ENCODE data around the gene ZBTB26.
A peak's percentile ranks its signal among the peaks of the same experiment; 100 is the strongest.

Gene ZBTB26, protein sequence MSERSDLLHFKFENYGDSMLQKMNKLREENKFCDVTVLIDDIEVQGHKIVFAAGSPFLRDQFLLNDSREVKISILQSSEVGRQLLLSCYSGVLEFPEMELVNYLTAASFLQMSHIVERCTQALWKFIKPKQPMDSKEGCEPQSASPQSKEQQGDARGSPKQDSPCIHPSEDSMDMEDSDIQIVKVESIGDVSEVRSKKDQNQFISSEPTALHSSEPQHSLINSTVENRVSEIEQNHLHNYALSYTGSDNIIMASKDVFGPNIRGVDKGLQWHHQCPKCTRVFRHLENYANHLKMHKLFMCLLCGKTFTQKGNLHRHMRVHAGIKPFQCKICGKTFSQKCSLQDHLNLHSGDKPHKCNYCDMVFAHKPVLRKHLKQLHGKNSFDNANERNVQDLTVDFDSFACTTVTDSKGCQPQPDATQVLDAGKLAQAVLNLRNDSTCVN

DNA sequence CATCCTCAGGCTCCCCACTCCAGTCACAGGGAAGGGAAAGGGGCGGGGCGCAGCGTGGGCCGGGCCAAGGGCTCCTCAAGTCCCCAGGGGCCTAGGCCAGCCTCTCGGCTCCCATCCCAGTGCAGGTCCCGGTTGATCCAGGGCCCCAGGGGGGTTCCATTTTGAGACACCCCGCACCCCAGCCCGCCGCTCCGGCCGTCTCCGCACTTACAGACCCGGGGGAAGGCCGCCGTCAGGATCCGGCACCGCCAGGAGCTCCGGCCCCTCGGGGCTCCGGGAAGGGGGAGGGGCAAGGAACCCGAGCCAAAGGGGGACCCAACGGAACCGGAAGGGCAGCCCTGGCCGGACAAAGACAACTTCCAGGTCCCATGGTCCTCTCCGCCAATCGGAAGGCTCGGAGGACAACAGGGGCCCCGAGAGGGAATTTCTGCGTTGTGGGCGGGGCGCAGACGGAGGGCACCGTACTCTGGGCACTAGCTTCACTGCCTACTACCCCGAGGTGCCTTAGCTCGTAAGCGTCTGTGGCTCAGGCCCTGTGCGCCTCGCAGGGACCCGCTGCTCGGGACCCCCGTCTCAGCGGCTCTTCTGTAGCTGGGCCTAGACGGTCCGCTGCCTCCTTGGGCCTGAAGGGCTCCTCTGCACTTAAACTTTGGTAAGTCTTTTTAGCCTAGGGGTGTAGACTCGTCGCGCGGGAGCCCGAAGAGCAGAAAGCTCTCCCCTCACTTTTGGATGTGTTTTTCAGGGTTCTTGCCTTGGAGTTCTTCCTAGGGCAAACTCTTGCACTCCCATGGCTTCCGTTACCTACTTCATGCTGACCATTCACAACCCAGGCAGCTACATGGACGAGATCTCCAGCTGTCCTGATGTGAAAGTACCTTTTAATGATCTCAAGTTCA, at the start of gene ZBTB26:
Gene ZBTB26, minus strand, starts transcription at position 287 of the 896 bp plus-strand sequence. CDS start 11,578 bp downstream, outside the sequence.
- peak; percentile 91 for DNase-seq

DNA sequence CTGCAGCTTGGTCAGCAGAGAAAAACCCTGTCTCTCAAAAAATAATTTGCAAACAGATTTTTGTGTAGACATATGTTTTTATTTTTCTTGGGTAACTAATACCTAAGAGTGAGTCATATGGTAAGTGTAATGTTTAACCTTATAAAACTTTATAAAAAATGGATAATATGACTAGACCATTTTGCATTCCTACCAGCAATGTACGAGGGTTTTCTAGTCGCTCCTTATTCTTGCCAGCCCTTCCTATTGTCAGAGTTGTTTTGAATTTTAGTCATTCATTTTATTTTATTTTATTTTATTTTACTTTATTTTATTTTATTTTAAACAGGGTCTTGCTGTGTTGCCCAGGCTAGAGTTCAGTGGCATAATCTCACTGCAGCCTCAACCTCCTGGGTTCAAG, 47.3 kb upstream of the ZBTB26 start:
- no peak for DNase-seq

DNA sequence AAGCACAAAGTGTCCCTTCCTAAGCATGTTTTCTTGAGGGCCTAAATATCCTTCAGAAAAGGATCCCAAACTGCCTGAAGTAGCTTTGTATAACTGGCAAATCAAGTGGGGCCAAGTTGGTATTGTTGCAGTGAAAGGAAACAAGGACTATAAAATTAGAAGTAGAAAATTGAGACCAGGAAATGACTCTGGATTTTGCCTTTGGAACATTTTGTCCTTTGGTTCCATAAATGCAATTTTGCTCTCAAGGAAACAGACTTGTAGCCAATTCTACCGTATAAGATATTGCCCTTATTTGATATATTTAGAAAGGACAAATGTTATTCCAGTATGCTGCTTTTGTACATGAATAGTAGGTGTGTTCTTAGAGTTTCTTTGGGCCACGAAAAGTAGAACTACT, 43.9 kb upstream of the ZBTB26 start:
- DNase-seq = no peak

DNA sequence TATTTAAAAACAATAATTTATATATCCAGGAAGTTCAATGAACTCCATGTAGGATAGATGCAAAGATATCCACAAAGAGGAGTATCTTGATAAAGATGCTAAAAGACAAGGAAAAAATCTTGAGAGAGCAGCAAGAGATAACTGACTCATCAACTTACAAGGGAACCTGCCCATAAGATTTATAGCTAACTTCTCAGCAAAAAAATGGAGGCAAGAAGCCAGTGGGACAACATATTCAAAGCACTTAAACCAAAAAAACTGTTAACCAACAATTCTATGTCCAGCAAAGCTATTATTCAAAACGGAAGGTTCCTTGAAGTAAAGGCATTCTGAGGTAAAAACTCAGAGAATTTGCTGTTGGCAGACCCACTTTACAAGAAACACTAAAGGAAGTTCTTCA, 29.8 kb upstream of the ZBTB26 start:
- DNase-seq = no peak

DNA sequence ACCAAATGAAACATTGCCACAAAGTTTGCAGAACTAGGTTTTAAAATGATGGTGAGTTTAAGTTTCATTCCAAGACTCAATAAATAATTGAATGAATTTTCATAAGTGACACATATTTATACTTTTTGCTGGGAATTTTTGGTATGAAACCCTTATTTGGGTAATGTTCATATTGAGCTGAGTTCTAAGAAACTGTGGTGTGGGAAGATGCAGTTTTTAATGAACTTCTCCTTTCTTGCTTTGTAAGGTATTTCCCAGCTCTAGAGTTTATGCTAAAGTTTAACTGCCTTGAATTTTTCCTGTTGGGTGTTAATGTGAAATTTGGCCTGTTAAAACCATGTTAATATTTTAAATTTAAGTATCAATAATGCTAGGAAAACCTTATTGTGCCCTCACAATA, 24.6 kb upstream of the ZBTB26 start:
- DNase-seq = no peak

DNA sequence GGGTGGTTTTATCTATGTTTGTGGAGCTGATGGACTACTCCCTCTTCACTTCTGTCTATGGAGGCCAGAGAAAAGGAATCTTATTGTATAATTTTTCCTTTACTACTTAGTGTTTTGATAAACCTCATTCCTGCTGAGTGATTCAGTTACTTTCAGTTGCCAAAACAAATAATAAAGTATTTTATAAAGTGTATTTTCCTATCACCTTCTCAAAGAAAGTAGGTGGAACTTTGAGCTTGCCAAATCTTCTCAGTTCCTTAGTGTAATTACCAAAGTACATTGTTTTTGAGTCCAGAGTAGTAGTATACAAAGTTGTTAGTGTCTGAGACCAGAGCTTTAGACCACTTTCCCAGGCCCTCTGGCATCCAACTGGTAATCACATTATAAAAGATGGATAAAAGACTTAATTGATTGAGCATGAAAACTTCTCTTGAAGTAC, 23.0 kb upstream of the ZBTB26 start:
- DNase-seq = no peak

DNA sequence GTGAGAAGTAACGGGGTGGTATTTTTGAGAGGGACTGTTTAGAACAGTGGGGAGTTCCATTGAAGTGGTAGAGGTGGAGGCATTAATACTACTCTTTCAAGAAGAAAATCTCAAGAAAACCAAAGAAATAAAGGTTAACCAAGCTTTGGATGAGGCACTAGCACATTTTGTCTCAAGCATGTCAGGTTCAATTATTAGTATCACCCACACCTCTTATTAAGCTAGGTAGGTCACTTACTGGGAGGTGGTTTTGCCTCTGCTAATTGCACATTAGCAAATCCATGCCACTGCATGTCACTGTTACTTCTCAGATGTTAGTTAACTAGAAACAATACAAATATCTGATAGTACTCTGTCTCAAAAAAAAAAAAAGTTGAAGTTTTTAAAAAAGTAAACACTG, 19.7 kb upstream of the ZBTB26 start:
- DNase-seq = no peak

DNA sequence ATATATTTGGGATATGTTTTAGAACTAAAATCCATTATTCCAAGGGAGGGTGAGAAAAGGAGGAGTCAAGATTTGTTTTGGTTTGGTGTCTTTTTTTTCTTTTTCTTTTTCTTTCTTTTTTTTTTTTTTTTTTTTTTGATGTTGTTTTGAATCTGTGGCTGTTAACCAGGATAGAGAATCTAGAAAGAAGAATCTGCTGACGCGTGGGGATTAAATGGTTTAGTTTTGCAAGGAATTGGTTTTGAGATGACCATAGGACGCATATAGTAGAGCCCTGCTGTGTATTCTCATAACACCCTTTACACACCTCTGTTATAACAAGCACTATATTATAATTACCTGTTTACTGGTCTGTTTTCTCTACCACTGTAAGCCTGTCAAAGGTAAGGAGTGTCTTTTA, 19.0 kb upstream of the ZBTB26 start:
- no peak for DNase-seq

DNA sequence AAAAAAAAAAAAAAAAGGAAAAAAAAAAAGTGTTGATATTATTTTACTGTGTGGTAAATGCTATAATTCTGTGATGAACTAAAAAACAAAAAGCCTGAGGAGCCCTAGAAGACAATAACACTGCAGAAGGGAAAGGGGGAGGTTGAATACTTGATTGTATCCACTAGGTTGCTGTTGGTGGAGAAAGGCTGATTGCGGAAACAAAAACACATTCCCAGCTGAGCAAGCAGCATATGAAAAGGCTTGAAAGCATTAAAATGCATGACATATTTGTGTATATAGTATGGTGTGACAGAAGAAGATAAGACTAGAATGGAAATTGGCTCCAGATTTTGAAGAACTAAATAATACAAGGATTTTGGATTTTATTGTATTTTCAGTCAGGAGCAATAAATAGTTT, 18.4 kb upstream of the ZBTB26 start:
- DNase-seq = no peak

DNA sequence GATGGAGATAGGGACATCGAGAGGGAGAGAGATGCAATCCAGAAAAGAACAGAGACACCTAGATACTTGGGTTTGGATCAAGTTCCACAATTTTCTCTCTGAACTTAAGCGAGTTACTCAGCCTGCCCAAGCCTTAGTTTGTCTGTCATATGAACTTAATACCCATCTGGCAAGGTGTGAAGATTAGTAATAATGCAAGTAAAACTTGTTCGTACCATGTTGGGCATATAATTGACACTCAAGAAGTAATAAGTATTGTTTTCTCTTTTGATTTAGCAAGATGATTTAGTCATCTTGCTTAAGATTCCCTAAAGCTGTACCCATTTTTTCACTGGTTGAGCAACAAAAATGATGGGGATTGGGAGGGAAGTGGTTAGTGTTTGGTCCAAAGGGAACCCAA, 17.0 kb upstream of the ZBTB26 start:
- DNase-seq = no peak

DNA sequence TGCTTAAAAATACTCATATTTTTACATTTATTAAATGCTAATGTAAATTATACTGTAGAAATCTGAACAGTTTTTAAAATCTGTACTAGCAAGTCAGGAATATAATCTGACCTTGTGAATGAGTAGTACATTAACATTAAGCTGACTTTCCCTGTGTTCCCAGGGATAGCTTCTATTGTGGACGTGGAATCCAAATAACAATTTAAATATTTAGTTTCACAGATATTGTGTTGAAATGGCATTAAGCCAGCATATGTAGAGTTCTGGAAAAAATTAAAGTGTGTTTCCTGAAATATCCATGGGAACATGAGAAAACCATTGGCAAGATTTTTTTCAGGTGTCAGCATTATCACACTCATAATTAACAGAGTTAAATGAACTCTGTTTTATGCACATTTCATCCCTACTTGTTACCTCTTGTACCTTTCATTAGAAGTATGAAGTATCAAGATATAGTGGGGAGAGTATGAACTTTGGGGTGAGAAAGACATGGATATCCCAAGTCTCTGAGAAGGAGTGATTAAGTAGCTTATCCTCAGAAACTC, 15.2 kb upstream of the ZBTB26 start:
- DNase-seq = no peak

DNA sequence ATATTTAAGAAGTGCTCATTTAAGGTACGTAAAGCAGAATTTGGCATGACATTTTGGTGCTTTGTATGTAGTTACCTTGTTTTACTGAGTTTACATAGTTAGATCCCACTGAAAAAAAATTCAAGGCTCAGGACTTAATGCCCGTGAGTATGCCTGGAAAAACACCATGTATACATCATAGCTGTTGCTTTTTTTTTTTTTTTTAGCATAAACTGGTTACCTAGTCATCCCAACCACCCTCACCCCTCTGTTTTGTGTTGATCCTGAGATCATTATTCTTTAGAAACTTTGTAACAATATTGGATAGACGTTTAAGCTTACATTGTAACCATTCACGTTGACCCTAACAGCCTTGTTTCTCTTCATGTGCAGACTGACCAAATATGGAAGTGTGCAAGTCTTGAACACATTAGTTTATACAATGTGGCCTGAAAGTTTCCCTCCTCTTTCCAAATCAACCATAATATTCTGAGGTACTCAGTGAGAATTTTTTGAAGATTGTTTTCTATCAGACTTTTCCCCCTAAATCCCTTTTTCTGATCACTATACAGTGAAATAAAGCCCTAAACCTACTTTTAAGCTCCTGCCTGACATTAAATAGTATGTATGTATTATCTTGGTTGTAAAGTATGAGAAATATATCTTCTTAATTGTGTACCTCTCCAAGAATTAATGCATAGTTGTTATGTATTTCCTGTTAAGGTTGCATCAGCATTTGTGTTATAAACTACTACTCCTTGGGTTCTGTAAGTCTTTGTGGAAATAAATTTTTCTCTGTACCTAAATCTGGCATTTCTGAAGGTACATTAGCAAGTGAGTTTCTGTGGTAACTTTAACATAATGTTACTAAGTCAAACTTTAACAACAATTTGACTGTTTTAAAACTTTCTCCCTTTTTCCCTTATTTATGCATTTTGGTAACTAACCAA, 13.9 kb upstream of the ZBTB26 start:
- DNase-seq = no peak

DNA sequence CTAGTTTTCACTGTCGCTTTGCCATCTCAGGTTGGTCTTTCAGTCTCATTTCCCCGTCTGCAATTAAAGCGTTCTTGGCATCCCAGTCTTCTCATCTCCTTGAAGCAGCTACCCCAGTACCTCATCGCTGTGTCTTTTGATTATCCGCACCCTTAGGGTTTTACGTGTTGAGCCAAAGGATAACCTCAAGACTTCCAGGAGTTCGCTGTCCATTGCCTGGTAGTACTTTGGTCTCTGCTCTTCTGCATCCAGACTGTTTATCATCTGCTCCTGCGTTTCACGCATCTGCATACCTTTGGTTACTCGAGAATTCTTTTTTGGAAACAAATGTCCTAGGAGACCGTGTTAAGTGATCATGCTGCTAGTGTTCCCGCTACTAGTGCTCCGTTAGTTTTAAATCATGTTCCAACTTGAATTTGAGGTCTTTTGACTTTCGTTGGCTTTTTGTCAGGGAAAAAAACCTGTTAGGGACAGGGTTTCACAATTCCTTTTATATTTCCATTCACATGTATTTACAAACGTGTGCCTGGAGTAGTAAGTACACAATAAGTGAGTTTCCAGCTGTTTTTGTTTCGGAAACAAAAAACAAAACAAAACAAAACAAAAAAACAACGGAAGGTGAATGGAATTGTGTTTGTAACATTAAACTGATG, 10.4 kb upstream of the ZBTB26 start:
- DNase-seq = no peak

DNA sequence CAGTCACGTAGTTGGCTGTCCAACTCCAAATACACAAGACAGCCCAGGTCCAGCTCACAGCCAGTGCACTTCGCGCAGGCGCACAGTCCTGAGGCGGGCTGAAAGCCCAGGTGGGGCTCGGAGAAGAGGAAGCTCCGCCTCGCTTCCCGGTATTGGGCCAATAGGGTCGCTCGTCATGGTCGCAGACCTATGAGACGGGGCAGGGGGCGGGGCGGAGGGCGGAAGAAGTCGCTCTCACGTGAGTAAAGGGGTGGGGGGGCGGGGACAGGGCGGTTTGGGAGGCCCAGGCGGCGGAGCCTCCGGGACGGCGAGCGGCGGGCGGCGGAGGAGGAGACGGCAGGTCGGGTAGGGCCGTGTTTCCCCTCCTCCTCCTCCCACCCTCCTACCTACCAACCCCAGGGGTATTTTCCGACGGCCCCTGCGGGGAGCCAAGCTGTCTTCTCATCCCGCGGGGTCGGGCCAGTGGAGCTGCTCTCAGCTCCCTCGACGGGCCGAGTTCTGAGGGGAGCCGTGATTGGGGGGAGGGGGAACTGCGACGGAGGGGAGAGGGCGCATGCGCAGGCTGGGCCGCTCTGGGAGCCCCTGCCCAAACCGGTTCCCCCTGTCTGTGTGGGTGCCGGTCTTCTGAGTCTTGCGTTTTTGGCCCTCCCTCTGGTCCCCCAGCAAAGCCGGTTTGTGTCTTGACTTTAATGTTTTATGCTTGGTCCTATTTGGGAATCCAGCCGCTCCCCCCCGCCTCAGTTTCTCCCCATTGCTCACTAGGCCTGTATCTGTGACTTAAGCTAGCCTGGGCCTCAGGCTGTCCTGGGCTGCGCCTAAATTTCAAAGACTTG, 9.7 kb upstream of the ZBTB26 start, which contains the start of gene RABGAP1:
Gene RABGAP1, plus strand, starts transcription at position 272 of the 833 bp plus-strand sequence. CDS start 16,040 bp downstream, outside the sequence.
- DNase-seq = peak; percentile 98

DNA sequence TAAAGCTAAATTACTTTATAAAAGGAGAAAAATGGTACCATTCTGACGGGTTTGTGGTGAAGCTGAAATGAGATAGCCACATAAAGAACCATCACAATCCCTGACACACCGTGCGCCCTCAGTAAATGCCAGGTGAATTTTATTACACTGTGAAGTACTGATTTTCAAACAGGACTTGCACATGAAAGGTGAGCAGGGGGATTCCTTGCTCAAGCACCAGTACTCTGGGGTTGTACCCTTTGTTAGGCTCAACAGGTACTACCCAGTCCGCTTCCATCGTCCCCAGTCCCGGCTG, 9.1 kb upstream of the ZBTB26 start:
- no peak for DNase-seq

DNA sequence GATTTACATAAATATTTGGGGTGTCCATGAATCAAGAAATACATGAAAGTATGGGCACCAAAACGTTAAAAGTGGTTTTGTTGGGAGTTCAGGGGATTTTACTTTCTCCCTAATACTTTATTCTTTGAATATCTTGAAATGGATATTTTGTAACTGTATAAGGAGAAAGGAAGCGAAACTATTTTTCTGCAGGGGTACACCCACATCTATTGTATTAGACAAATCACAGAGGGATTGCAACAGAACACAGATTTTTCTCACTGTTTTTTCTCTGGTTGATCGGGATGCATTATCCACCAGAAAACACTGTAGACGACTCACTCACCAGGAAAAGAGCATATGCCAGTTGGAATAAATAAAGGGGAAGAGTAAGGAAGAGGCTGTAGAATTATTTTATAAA, 8.3 kb upstream of the ZBTB26 start:
- no peak for DNase-seq

DNA sequence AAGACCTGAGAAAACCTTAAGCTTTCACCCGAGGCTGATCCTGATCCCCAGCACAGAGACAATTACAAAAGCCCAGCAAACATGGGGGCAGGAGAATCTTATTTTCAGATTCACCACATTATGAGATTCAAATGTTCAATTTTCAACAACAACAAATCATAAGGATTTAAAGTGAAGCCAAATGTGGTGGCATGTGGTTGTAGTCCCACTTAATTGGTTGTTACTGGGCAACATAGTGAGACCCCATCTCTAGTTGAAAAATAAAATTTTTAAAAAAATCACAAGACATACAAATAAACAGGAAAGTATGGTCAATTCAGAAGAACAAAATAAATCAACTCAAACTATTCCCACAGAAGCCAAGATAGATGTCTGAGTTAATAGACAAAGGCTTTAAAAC, 5.6 kb upstream of the ZBTB26 start:
- no peak for DNase-seq

DNA sequence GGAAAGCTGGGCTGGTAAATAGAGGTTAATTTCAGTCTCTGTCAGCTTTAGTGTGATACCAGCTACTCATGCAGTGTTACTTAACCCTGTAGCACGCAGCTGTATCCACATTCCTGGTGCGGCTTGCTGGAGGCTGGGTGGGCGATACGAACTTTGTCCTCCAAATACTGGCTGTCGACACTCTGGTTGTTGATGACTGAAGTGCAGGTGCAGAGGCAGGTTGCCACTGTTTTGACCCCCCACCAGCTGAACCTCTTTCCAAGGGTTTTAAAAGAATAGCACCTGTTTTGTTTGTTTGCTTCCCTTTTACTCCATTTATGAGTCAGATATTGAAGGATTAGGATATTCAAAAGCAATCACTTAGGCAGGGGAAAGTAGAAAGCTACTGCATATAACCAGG, 5.2 kb upstream of the ZBTB26 start:
- DNase-seq = no peak

DNA sequence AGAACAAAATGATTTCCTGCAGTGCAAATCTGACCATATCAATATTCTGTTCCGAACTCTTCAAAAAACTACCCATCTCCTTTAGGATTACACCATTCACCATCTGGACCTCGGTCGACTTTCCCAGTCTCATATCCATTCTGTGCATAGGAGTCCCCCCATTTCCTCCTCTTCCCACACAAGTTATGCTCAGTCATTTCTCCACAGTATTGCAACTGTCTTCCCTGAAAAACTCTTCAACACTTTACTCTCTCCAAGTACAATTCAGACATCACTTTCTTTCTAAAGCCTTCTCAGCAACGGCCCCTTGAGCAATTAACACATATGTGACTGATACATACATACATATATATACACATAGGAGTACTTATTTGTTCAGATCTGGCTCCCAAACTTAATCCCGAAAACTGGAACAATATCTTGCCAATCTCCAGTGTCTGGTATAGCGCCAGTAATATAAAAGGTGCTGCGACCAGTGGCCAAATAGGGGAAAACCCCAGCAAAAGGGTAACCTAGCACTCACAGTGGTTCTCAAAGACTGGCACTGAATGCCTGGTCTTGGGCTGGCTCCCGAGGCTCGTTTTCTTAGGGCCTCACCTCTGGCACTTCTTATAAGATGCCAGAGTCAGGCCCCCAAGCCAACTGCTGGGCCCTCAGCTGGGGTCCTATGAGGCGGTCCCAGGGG, 629 bp downstream of the ZBTB26 start:
- no peak for DNase-seq

DNA sequence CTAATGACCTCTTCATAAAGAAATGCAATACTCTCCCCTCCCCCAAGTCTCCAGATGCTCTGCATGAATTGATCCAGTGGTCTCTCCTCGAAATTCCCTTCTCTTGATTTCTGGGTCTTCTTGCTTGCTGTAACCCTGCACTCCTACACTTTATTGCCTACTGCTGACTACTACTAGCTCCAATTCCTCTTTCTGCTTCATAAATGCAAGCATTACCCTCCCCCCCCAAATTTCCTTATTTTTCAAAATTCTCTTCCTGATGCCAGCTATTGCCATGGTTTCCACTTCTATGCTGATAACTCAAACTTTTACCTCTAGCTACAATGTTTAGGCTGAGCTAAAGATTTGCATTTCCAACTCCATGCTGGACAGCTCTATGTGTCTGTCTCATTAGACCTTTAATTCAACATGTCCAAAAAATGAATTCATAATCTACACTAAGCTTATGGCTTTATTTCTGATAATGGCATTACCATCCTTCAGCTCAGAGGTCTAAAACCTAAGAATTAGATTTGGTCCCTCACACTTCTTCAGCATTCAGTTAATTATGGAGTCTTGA, 1.4 kb downstream of the ZBTB26 start:
- no peak for DNase-seq
